ENCODE results near the gene ADRB1.

Gene ADRB1

GRCh38 chr10:114043532-114044246 is at the start of gene ADRB1:
ADRB1 (plus strand) TSS chr10:114043866; CDS start chr10:114044133, 267 bp downstream.
- no peak for DNase-seq (ENCODE audit: low spot score)

- no peak for DNase-seq (ENCODE audit: low spot score)
These were observed 48.5 kb upstream of the ADRB1 start for GRCh38 chr10:113995201-113995600.

GRCh38 chr10:113997428-113997827 is 46.2 kb upstream of the ADRB1 start:
- no peak for DNase-seq (ENCODE audit: low spot score)

- no peak for DNase-seq (ENCODE audit: low spot score)
These were observed 44.1 kb upstream of the ADRB1 start for GRCh38 chr10:113999531-113999930.

- no peak for DNase-seq (ENCODE audit: low spot score)
These were observed 43.1 kb upstream of the ADRB1 start for GRCh38 chr10:114000457-114001010.

GRCh38 chr10:114002422-114002821 is 41.2 kb upstream of the ADRB1 start:
- peak; percentile 17 for DNase-seq (ENCODE audit: low spot score)

- DNase-seq (ENCODE audit: low spot score): no peak
These were observed 40.3 kb upstream of the ADRB1 start for GRCh38 chr10:114003161-114003941.

- no peak for DNase-seq (ENCODE audit: low spot score)
These were observed 34.2 kb upstream of the ADRB1 start for GRCh38 chr10:114009281-114009996.

GRCh38 chr10:114010316-114010715 is 33.4 kb upstream of the ADRB1 start:
- DNase-seq (ENCODE audit: low spot score): no peak

GRCh38 chr10:114012650-114013049 is 31.0 kb upstream of the ADRB1 start:
- DNase-seq (ENCODE audit: low spot score): no peak

- DNase-seq (ENCODE audit: low spot score): no peak
These were observed 28.0 kb upstream of the ADRB1 start for GRCh38 chr10:114015708-114016107.

- DNase-seq (ENCODE audit: low spot score): no peak
These were observed 26.4 kb upstream of the ADRB1 start for GRCh38 chr10:114017271-114017670.

- DNase-seq (ENCODE audit: low spot score): peak; percentile 16
These were observed 25.8 kb upstream of the ADRB1 start for GRCh38 chr10:114017873-114018272.

GRCh38 chr10:114019226-114019625 is 24.4 kb upstream of the ADRB1 start:
- DNase-seq (ENCODE audit: low spot score): no peak

- no peak for DNase-seq (ENCODE audit: low spot score)
These were observed 22.5 kb upstream of the ADRB1 start for GRCh38 chr10:114021154-114021553.

GRCh38 chr10:114021717-114022680 is 21.7 kb upstream of the ADRB1 start:
- no peak for DNase-seq (ENCODE audit: low spot score)

- no peak for DNase-seq (ENCODE audit: low spot score)
These were observed 20.7 kb upstream of the ADRB1 start for GRCh38 chr10:114022766-114023597.

- peak; percentile 89 for DNase-seq (ENCODE audit: low spot score)
These were observed 18.6 kb upstream of the ADRB1 start for GRCh38 chr10:114024876-114025610.

- DNase-seq (ENCODE audit: low spot score): no peak
These were observed 18.0 kb upstream of the ADRB1 start for GRCh38 chr10:114025611-114026130.

Data from NAMALWA (cell line).